ENCODE data around the gene DMXL1. TPM values are rescaled to one million over a fixed set of nuclear protein-coding genes. Genes with fewer than 3 reads are reported as not detected.
"Not testable (repeated sequence)": the region's sequence is repeated elsewhere in the genome, so short reads cannot be mapped to it uniquely, and the experiment has no call there.

Gene DMXL1
- polyA plus RNA-seq, 1 of the 3 experiments (the other 2 are of a cell fraction): 6.6 TPM

- no peaks in the 10 kb centered on the region for H3K4me1 ChIP-seq (ENCODE audit: control insufficient read depth in 1 of 2, insufficient read depth in 2 of 2, low read depth in 1 of 2, low read length in 1 of 2)
- no peaks in the 10 kb centered on the region; the same call in 1 of the 2 replicates for H3K9me2 ChIP-seq
- H3K9ac ChIP-seq: no peak overlapping the region
- ChIA-PET POLR2A (no interaction called here), CTCF (no interaction called here)
- no peaks in the 10 kb centered on the region for H3K79me2 ChIP-seq (ENCODE audit: insufficient read depth)
- H3K4me2 ChIP-seq: no peak overlapping the region
- WGBS (ENCODE audit: low lambda C conversion rate): 97% methylated on average over 2 of the region's 2 CpGs
- H3K27ac ChIP-seq (ENCODE audit: low read depth in 2 of 2, low read length in 1 of 2): no peak overlapping the region
- H3K4me3 ChIP-seq (ENCODE audit: low read depth in 2 of 2, low read length in 1 of 2): no peak overlapping the region
- no peak overlapping the region for H2AFZ ChIP-seq (ENCODE audit: low read depth)
- no peak for DNase-seq
- H3K36me3 ChIP-seq (replicated peaks in 1 of 2; ENCODE audit: control insufficient read depth in 1 of 2, insufficient read depth in 2 of 2, low read length in 1 of 2): peaks cover 22 to 58% of the 10 kb centered on the region in 2 experiments
- no peaks in the 10 kb centered on the region for H4K20me1 ChIP-seq (ENCODE audit: insufficient read depth)
- TF ChIP-seq, protein P1, sequence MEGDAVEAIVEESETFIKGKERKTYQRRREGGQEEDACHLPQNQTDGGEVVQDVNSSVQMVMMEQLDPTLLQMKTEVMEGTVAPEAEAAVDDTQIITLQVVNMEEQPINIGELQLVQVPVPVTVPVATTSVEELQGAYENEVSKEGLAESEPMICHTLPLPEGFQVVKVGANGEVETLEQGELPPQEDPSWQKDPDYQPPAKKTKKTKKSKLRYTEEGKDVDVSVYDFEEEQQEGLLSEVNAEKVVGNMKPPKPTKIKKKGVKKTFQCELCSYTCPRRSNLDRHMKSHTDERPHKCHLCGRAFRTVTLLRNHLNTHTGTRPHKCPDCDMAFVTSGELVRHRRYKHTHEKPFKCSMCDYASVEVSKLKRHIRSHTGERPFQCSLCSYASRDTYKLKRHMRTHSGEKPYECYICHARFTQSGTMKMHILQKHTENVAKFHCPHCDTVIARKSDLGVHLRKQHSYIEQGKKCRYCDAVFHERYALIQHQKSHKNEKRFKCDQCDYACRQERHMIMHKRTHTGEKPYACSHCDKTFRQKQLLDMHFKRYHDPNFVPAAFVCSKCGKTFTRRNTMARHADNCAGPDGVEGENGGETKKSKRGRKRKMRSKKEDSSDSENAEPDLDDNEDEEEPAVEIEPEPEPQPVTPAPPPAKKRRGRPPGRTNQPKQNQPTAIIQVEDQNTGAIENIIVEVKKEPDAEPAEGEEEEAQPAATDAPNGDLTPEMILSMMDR (IDR thresholded peaks at IDR 0.05): no peak
- TF ChIP-seq TEAD4 (IDR thresholded peaks at IDR 0.05; ENCODE audit: borderline replicate concordance, insufficient read depth) (no peak), NFIC (IDR thresholded peaks at IDR 0.05; ENCODE audit: borderline replicate concordance) (no peak), MEF2A (IDR thresholded peaks at IDR 0.05; ENCODE audit: borderline replicate concordance, low read depth) (no peak), CHD2 (IDR thresholded peaks at IDR 0.05; ENCODE audit: low read length, partially characterized antibody) (no peak), POLR2AphosphoS5 (IDR thresholded peaks at IDR 0.05; ENCODE audit: low read depth, low read length) (no peak), GATA2 (CRISPR knock-in tag; IDR thresholded peaks at IDR 0.05) (no peak), JUND (IDR thresholded peaks at IDR 0.05) (no peak), RAD21 (IDR thresholded peaks at IDR 0.05; ENCODE audit: low read length) (no peak)
- TF ChIP-seq, protein P2, sequence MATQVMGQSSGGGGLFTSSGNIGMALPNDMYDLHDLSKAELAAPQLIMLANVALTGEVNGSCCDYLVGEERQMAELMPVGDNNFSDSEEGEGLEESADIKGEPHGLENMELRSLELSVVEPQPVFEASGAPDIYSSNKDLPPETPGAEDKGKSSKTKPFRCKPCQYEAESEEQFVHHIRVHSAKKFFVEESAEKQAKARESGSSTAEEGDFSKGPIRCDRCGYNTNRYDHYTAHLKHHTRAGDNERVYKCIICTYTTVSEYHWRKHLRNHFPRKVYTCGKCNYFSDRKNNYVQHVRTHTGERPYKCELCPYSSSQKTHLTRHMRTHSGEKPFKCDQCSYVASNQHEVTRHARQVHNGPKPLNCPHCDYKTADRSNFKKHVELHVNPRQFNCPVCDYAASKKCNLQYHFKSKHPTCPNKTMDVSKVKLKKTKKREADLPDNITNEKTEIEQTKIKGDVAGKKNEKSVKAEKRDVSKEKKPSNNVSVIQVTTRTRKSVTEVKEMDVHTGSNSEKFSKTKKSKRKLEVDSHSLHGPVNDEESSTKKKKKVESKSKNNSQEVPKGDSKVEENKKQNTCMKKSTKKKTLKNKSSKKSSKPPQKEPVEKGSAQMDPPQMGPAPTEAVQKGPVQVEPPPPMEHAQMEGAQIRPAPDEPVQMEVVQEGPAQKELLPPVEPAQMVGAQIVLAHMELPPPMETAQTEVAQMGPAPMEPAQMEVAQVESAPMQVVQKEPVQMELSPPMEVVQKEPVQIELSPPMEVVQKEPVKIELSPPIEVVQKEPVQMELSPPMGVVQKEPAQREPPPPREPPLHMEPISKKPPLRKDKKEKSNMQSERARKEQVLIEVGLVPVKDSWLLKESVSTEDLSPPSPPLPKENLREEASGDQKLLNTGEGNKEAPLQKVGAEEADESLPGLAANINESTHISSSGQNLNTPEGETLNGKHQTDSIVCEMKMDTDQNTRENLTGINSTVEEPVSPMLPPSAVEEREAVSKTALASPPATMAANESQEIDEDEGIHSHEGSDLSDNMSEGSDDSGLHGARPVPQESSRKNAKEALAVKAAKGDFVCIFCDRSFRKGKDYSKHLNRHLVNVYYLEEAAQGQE (IDR thresholded peaks at IDR 0.05; ENCODE audit: low read depth, low read length): no peak
- H3K9me3 ChIP-seq: no peaks in the 10 kb centered on the region
- no peaks in the 10 kb centered on the region for H3K27me3 ChIP-seq (ENCODE audit: insufficient read depth)
- no peaks in the 10 kb centered on the region for H3F3A ChIP-seq (replicated peaks; ENCODE audit: insufficient read depth)
Observed at GRCh38 chr5:119131530-119132304, 60.8 kb downstream of the DMXL1 start.

GRCh38 chr5:119135743-119136142 is 64.9 kb downstream of the DMXL1 start:
- H3K9me2 ChIP-seq; H3K79me2 ChIP-seq (ENCODE audit: insufficient read depth); H3K4me1 ChIP-seq (ENCODE audit: control insufficient read depth in 1 of 2, insufficient read depth in 2 of 2, low read depth in 1 of 2, low read length in 1 of 2); H3K27ac ChIP-seq (ENCODE audit: low read depth in 2 of 2, low read length in 1 of 2); H2AFZ ChIP-seq (ENCODE audit: low read depth); H3K27me3 ChIP-seq (ENCODE audit: insufficient read depth); H3K9me3 ChIP-seq; H4K20me1 ChIP-seq (ENCODE audit: insufficient read depth); H3K4me3 ChIP-seq (ENCODE audit: low read depth in 2 of 2, low read length in 1 of 2); CTCF ChIA-PET; H3K9ac ChIP-seq; H3K4me2 ChIP-seq; POLR2A ChIA-PET; H3F3A ChIP-seq (replicated peaks; ENCODE audit: insufficient read depth); DNase-seq: not testable (repeated sequence)
- peaks cover 14 to 49% of the 10 kb centered on the region in 2 experiments for H3K36me3 ChIP-seq (replicated peaks in 1 of 2; ENCODE audit: control insufficient read depth in 1 of 2, insufficient read depth in 2 of 2, low read length in 1 of 2)
- 96% methylated on average over 4 of the region's 4 CpGs for WGBS (ENCODE audit: low lambda C conversion rate)
